ENCODE measurements around the gene BNC2. TPM values are rescaled to one million over a fixed set of nuclear protein-coding genes. Genes with fewer than 3 reads are reported as not detected.

Gene BNC2
- total RNA-seq, 4 donors from 2014 or later, result 17.2 to 26.7 (median 20.1) TPM

DNA sequence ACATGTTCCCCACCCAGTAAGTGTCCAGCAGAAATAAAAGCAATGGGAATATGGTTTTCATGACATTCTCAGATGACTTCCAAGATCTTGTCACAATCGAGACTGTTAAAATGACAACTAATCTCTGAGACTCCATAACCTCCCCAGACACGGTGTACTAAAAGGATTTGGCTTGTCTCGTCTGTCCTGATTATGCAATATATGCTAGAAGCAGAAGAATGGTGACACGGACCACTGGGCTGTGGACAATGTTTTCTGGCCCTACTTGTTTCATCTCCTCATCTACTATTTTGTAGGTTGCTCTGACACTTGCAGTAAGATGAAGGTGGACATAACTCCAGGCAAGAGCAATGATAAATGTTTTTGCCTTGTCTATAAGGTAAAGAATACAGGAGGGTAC lies 56.6 kb downstream of the BNC2 start:
- no peak for TF ChIP-seq CTCF (IDR thresholded peaks at IDR 0.05; ENCODE audit: low read depth)

DNA sequence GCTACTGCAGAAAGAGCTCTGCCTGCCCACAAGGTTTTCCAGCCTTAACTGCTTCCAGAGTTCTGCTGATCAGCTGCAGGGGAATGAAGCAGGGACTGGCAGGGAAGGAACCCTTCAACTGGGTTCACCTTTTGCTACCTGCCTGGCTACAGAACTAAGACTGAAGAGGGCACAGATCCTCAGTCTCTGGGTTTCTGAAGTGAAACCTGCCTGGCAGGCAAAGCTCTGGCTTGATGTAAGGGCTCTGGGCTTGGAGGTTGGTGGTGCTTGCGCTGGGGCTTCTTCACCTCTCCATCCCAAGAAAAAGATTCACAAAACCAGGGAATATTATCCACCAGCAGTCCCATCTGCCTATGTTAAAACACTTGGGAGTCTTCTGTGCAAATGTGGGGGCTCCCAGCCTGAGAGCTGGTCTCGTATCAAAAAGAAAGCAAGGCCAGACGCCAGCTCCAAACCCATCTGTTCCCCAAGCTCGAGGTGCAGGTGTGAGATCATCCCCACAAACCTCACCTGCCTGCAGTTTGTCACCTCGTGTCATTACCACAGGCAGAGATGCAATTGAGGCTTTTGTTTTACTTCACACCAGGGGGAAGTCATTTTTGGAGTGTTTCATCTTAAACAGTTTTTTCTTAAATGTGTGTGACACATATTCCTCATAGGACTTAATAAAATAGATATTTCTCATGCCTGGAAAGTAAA lies 58.3 kb downstream of the BNC2 start:
- no peak for TF ChIP-seq CTCF (IDR thresholded peaks at IDR 0.05; ENCODE audit: low read depth)

DNA sequence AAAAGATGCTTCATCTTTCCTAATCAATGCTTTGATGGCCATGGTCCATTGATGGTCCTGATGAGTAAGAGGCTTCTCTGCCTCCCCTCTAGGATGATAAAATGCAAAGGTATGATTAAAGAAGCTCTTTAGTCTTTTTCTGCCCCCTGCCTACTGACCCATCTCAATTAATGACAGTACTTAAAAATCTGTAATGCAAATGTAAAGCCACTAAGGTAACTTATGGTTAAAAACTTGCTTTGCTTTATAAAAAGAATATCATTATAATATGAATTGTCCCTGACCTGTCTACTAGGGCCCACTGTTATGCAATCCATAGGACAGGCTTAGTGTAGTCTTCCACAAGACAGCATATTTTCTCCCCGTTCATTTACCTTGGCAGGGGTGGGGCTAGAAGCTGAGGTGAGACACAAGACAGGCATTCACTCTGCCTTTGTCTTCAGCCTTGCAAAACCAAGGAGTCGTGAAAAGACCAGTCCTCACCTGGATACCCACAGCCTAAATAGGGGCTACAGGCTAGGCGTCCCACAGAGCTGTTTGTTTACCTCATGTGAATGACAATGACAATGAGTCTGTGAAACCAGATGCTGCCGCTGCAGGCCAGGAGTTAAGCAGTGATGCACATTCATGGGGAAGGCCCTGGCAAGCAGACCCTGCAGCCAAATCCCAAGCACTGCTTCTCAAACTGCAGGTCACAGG lies 60.4 kb downstream of the BNC2 start:
- TF ChIP-seq CTCF (IDR thresholded peaks at IDR 0.05; ENCODE audit: low read depth), result no peak

DNA sequence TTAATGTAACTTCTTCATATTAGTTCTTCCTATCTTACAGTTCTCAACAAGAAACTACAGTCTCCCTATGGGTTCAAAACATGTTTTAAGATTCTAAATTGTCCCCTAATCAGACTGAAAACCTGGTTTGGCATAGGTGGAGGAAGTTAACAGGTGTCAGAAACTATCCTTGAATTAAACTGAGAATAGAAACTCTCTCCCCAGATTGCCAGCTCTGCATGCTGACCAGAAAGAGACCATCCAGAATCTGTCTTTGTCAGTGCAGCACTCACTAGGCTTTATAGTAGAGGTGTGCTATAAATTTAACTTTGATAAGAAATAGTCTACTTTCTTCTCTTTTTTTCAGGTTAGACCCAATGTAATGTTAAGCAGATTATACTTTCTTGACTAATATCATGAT lies 63.8 kb downstream of the BNC2 start:
- TF ChIP-seq CTCF (IDR thresholded peaks at IDR 0.05; ENCODE audit: low read depth), result no peak

DNA sequence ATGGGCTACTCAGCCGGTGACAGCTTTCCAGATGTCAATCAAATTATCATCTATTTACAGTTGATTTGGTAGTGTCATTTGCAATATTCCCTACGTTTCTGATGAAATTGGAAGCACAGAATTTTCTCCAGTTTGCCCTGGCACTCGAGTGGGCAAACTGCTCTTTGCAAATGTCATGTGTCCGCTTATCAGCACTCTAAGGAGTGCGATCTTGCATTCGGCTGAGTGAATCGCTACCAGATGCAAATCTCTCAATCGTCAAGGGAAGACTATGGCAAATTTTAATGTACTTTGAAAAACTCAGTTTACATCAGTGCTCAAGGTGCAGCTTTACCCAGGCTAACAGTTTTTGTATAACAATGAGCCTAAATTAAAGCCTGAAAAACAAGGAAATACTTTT lies 66.8 kb downstream of the BNC2 start:
- TF ChIP-seq CTCF (IDR thresholded peaks at IDR 0.05; ENCODE audit: low read depth), result no peak

DNA sequence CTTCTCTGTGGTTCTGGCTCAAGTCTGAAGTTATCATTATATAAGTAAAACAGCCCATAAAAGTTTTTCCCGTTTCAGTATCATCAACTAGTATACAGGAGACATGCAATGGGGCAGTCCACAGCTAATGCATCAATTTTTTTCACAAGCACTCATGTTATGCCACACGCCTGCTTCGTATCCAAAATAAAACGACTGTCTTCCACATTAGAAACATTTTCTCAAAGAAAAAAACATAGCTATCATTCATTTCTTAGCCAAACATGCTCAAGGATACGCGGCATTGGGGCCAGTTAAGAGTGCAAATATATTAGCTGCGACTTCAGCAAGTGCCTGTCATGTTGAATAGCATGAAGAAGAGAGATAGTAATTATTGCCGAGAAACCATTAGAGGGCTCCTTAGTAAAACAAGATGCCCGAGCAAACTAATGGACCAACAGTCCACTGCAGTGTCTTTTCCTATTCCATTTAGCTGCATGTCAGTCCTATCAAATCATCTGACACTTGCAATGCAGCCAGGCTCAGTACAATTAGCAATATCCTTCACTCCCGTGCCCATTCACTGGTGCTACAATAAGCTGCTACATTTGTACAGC lies 68.5 kb downstream of the BNC2 start:
- no peak for TF ChIP-seq CTCF (IDR thresholded peaks at IDR 0.05; ENCODE audit: low read depth)

DNA sequence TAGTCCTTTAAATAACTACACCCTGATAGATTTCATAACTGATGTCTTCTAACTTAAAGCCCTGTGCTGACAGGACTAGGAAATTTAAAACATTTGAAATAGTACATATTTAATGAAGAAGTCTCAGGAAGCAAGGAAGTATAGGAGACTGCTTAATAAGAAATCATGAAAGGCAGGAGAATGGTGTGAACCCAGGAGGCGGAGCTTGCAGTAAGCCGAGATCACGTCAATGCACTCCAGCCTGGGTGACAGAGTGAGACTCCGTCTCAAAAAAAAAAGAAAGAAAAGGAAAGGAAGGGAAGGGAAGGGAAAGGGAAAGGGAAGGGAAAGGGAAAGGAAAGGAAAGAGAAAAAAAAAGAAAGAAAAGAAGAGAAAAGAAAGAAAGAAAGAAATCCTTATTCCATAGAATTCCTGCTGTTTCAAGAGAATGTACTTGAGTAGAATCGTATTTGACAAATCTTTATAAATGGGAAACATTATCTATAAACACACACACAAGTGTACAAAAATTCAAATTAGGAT lies 74.1 kb downstream of the BNC2 start:
- TF ChIP-seq CTCF (IDR thresholded peaks at IDR 0.05; ENCODE audit: low read depth), result no peak

All from subcutaneous adipose tissue (tissue), 4 donors.